SH-SY5Y (cell line): ENCODE results near the gene HMSD.

Experiments
- GATA2 ChIP-seq: IDR thresholded peaks from 2 replicates; pipeline ENCODE4 v1.6.1; 2011; ENCODE audit warnings: mild to moderate bottlenecking, low read depth, low read length
- GATA3 ChIP-seq: IDR thresholded peaks from 2 replicates; pipeline ENCODE4 v1.6.1; 2011; ENCODE audit warnings: low read depth, mild to moderate bottlenecking, low read length, moderate library complexity

GRCh38 chr18:63975628-63976027 is 26.5 kb downstream of the HMSD start:
- no peak for TF ChIP-seq GATA3
- no peak for TF ChIP-seq GATA2
